A549 treated with RU486 at 1 μM for 4 hours (cell line): ENCODE measurements around the gene STXBP3. TPM values are rescaled to one million over a fixed set of nuclear protein-coding genes. Genes with fewer than 3 reads are reported as not detected.

Experiments used
- total RNA-seq: library from RNA; stranded (reverse); fragments of 200-300 nt; extraction: Qiagen RNA extraction; gene quantifications from 5 replicates; pipeline ENCODE4 v1.2.3, GENCODE V29; 2022; ENCODE audit warnings: low read depth

STXBP3 gene
- total RNA-seq = 12.9 to 28.8 TPM (median 22.6 TPM) in 5 replicates

GRCh38 chr1:108746382-108747170 lies at the start of gene STXBP3:
Gene STXBP3 (plus strand): TSS chr1:108746674. CDS start chr1:108746738, 64 bp downstream.

GRCh38 chr1:108712606-108713150 lies 33.8 kb upstream of the STXBP3 start, which contains the start of gene FNDC7:
Gene FNDC7 (plus strand): TSS chr1:108712908. CDS start chr1:108712934, 26 bp downstream.

GRCh38 chr1:108856994-108857393 lies 110.5 kb downstream of the STXBP3 start, which contains the start of gene AKNAD1:
Gene AKNAD1 (minus strand): TSS chr1:108857094. CDS start chr1:108852664, 4,430 bp downstream.

Other genes with a start within 250 kb of the STXBP3 start
- 2.9 to 7.2 TPM (median 6.3 TPM) in 5 replicates for gene EEIG2, start 186.6 kb upstream of the STXBP3 start, total RNA-seq
- 3.9 to 5.3 TPM (median 4.8 TPM) in 5 replicates for gene HENMT1, start 85.6 kb upstream of the STXBP3 start, total RNA-seq
- 15.4 to 26.8 TPM (median 24.0 TPM) in 5 replicates for gene PRPF38B, start 54.4 kb upstream of the STXBP3 start, total RNA-seq
- gene FNDC7, start 33.8 kb upstream of the STXBP3 start, total RNA-seq = 0.06 to 0.09 TPM in 2 of 5 replicates, not detected in the others
- 0.69 to 2.0 TPM (median 0.94 TPM) in 5 replicates for gene AKNAD1, start 110.4 kb downstream of the STXBP3 start, total RNA-seq
- 14.3 to 20.4 TPM (median 15.9 TPM) in 5 replicates for gene GPSM2, start 130.3 kb downstream of the STXBP3 start, total RNA-seq
- gene CLCC1, start 216.8 kb downstream of the STXBP3 start, total RNA-seq = 15.5 to 17.2 TPM (median 16.1 TPM) in 5 replicates